Type B pancreatic cell (in vitro differentiated cells): ENCODE measurements around the gene FAM98A. TPM values are rescaled to one million over a fixed set of nuclear protein-coding genes. Genes with fewer than 3 reads are reported as not detected.

Experiments
- DNase-seq: peaks from one replicate; pipeline ENCODE4 v3.0.0; 2021; ENCODE audit warnings: mixed read lengths; ENCODE audit not compliant: unreplicated experiment; ENCODE audit errors: extremely low spot score
- H3K27ac Mint-ChIP-seq: 2 replicates; pipeline ENCODE4 v1.8.0; 2021; ENCODE audit warnings: mild to moderate bottlenecking, mixed read lengths
- H3K27me3 Mint-ChIP-seq: 2 replicates; pipeline ENCODE4 v1.8.0; 2021; ENCODE audit warnings: mixed read lengths
- H3K36me3 Mint-ChIP-seq: 2 replicates; pipeline ENCODE4 v1.8.0; 2021; ENCODE audit warnings: mixed read lengths
- H3K4me1 Mint-ChIP-seq: one replicate; pipeline ENCODE4 v1.8.0; 2021; ENCODE audit warnings: mixed read lengths; ENCODE audit not compliant: unreplicated experiment
- H3K4me3 Mint-ChIP-seq: 2 replicates; pipeline ENCODE4 v1.8.0; 2021; ENCODE audit warnings: mild to moderate bottlenecking, mixed read lengths
- H3K9me3 Mint-ChIP-seq: 2 replicates; pipeline ENCODE4 v1.8.0; 2021; ENCODE audit warnings: mixed read lengths
- CTCF ChIP-seq: fragments of 200-600 bp; sonication (generic); conservative IDR thresholded peaks from 2 replicates; pipeline ENCODE4 v1.5.0; 2021; ENCODE audit warnings: antibody characterized with exemption, mild to moderate bottlenecking
- total RNA-seq: library from RNA; stranded (reverse); gene quantifications from 2 replicates; pipeline ENCODE4 v1.2.1, GENCODE V29; 2021; ENCODE audit warnings: low replicate concordance

FAM98A gene
- total RNA-seq, 1 donor from 2014 or later: 41.3 TPM

DNA sequence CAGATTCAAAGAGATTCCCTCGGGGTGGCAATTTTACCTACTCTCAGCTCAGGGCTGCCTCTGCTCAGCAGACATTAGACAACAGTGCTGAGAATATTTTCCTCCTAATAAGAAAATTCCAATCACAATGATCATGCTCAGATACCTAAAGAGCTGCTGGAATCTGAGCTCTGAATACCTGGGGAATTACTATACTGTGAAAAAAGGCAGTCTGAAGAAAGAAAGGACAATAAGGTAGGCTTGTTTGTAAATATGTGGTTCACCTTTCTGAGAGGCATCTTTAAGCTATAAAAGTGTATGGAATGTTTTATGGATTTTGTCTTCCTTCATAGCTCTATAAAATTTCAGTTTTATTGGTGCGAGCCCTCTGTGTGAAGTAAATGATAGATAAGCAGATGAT is 34.2 kb upstream of the FAM98A start:
- H3K4me1 Mint-ChIP-seq: no peaks in the 10 kb centered on the region
- no peak overlapping the region for H3K4me3 Mint-ChIP-seq
- H3K36me3 Mint-ChIP-seq: no peaks in the 10 kb centered on the region
- H3K27me3 Mint-ChIP-seq: no peaks in the 10 kb centered on the region
- TF ChIP-seq CTCF: no peak
- H3K9me3 Mint-ChIP-seq: no peaks in the 10 kb centered on the region
- H3K27ac Mint-ChIP-seq: no peak overlapping the region
- DNase-seq: no peak

- DNase-seq: no peak
- H3K4me3 Mint-ChIP-seq: no peak overlapping the region
- H3K9me3 Mint-ChIP-seq: no peaks in the 10 kb centered on the region
- TF ChIP-seq CTCF: no peak
- H3K36me3 Mint-ChIP-seq: no peaks in the 10 kb centered on the region
- no peaks in the 10 kb centered on the region for H3K4me1 Mint-ChIP-seq
- no peaks in the 10 kb centered on the region for H3K27me3 Mint-ChIP-seq
- H3K27ac Mint-ChIP-seq: no peak overlapping the region
Measured at GRCh38 chr2:33632831-33633230, 33.7 kb upstream of the FAM98A start.

- DNase-seq: no peak
- H3K36me3 Mint-ChIP-seq: no peaks in the 10 kb centered on the region
- H3K4me1 Mint-ChIP-seq: no peaks in the 10 kb centered on the region
- H3K27ac Mint-ChIP-seq: no peak overlapping the region
- no peak overlapping the region for H3K4me3 Mint-ChIP-seq
- TF ChIP-seq CTCF: no peak
- H3K9me3 Mint-ChIP-seq: no peaks in the 10 kb centered on the region
- H3K27me3 Mint-ChIP-seq: no peaks in the 10 kb centered on the region
Measured at GRCh38 chr2:33628031-33628827, 29.1 kb upstream of the FAM98A start.

- Mint-ChIP-seq H3K27me3 (no peaks in the 10 kb centered on the region), H3K36me3 (no peaks in the 10 kb centered on the region), H3K4me3 (no peak overlapping the region), H3K4me1 (peaks cover 4% of the 10 kb centered on the region), H3K9me3 (peaks cover 13% of the 10 kb centered on the region), H3K27ac (no peak overlapping the region)
- no peak for TF ChIP-seq CTCF
- no peak for DNase-seq
Measured at GRCh38 chr2:33619028-33619427, 19.9 kb upstream of the FAM98A start.

GRCh38 chr2:33617989-33618388 is 18.9 kb upstream of the FAM98A start:
- no peak for DNase-seq
- no peak for TF ChIP-seq CTCF
- Mint-ChIP-seq H3K27me3 (no peaks in the 10 kb centered on the region), H3K36me3 (no peaks in the 10 kb centered on the region), H3K9me3 (peaks cover 13% of the 10 kb centered on the region), H3K27ac (no peak overlapping the region), H3K4me3 (no peak overlapping the region), H3K4me1 (peaks cover 6% of the 10 kb centered on the region)

GRCh38 chr2:33617401-33617800 is 18.3 kb upstream of the FAM98A start:
- TF ChIP-seq CTCF: no peak
- no peaks in the 10 kb centered on the region for H3K36me3 Mint-ChIP-seq
- DNase-seq: no peak
- no peaks in the 10 kb centered on the region for H3K27me3 Mint-ChIP-seq
- H3K4me3 Mint-ChIP-seq: no peak overlapping the region
- peaks cover 13% of the 10 kb centered on the region for H3K9me3 Mint-ChIP-seq
- no peak overlapping the region for H3K27ac Mint-ChIP-seq
- peaks cover 6% of the 10 kb centered on the region for H3K4me1 Mint-ChIP-seq
